IPS DF 19.7 (cell line): ENCODE measurements around the gene FAM47C.
"Not testable (repeated sequence)": the region's sequence is repeated elsewhere in the genome, so short reads cannot be mapped to it uniquely, and the experiment has no call there.

Experiments used
- DNase-seq: peaks from one replicate; pipeline ENCODE4 v3.0.0-alpha.2; 2013; ENCODE audit warnings: low read depth, low spot score

The FAM47C gene

DNA sequence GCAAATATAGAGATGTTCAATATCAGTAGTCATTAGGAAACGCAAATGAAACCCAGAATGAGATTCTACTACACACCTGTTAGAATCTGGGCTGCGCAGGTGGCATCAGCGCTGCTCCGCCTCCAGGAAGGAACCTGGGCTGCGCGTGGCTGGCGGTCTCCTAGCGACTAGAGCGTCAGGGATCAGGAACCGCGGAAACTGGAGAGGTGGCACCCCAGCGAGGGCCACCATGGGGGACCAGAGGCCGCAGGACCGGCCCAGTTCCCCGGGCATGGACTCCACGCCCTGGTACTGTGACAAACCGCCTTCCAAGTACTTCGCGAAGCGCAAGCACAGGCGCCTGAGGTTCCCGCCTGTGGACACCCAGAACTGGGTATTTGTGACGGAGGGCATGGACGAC is at the start of gene FAM47C:
Gene FAM47C (plus strand): TSS at position 185 of the 400 bp plus-strand sequence. CDS start 45 bp downstream, at position 230.
- DNase-seq: not testable (repeated sequence)

GRCh38 chrX:36961590-36961989 is 46.6 kb upstream of the FAM47C start:
- DNase-seq: no peak

- DNase-seq: no peak
Measured at GRCh38 chrX:36963069-36963808, 44.9 kb upstream of the FAM47C start.

- no peak for DNase-seq
Measured at GRCh38 chrX:36963852-36964251, 44.3 kb upstream of the FAM47C start.

- no peak for DNase-seq
Measured at GRCh38 chrX:36973575-36973974, 34.6 kb upstream of the FAM47C start.

DNA sequence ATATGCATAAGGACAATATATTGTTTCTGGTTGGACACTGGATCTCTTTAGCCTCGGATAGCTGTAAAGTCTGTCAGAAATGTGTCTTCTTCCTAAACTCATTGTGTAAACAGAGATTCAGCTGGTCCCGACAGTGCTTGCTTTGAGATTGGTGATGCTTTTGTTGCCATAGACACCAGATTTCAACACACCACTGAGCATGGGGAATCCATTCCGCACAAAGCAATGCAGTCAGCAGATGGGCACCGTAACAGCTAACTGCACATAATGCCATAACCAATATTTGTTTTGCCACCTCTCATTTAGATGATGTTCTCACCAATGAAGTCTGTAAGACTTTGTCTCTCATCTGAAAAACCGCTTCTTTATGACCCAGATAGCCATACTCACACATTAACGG is 33.3 kb upstream of the FAM47C start:
- DNase-seq: no peak

DNA sequence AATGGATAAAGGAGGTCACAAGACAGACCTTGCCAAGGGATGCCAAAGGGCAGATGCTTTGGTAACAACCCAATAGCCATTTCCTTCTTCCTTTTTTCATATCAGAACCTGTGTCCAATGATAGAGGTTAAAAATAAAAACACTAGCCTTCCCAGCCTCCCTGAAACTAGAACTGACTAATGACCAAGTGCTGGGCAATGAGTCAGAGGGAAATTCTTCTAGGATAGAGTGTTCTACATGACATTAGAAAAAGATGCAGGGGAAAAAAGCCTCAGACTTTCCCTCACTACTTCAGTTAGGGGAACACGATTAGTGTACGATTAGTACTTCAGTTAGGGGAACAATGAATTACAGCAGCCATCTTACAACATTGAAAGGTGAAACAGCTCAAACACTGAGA is 29.3 kb upstream of the FAM47C start:
- no peak for DNase-seq

GRCh38 chrX:36983831-36984230 is 24.3 kb upstream of the FAM47C start:
- no peak for DNase-seq

GRCh38 chrX:36985416-36986209 is 22.6 kb upstream of the FAM47C start:
- not testable (repeated sequence) for DNase-seq

- no peak for DNase-seq
Measured at GRCh38 chrX:36986231-36986630, 21.9 kb upstream of the FAM47C start.

GRCh38 chrX:36987212-36987611 is 21.0 kb upstream of the FAM47C start:
- not testable (repeated sequence) for DNase-seq

GRCh38 chrX:37000140-37000539 is 8.0 kb upstream of the FAM47C start:
- DNase-seq: no peak

GRCh38 chrX:37010496-37010895 is 2.3 kb downstream of the FAM47C start:
- DNase-seq: no peak

DNA sequence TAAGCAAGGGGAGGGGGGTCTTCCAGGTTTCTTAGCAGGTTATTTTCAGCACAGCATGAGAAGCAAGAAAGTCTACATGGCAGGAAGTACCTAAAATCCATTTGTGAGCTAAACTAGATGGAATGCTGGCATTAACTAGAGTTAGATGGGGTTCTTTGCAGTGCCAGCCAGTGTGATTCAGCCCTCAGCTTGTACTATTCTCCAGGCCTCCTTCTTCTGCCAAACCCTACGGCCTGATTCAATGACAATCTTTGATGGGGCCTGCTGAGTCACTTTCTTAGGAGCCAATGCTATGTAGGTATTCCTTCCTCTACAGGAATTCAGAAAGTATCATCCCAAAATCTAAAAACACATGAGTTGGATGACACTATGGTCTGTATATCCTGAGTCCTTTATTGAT is 26.1 kb downstream of the FAM47C start:
- not testable (repeated sequence) for DNase-seq

- not testable (repeated sequence) for DNase-seq
Measured at GRCh38 chrX:37036674-37037220, 28.6 kb downstream of the FAM47C start.

- not testable (repeated sequence) for DNase-seq
Measured at GRCh38 chrX:37038814-37039213, 30.6 kb downstream of the FAM47C start.

DNA sequence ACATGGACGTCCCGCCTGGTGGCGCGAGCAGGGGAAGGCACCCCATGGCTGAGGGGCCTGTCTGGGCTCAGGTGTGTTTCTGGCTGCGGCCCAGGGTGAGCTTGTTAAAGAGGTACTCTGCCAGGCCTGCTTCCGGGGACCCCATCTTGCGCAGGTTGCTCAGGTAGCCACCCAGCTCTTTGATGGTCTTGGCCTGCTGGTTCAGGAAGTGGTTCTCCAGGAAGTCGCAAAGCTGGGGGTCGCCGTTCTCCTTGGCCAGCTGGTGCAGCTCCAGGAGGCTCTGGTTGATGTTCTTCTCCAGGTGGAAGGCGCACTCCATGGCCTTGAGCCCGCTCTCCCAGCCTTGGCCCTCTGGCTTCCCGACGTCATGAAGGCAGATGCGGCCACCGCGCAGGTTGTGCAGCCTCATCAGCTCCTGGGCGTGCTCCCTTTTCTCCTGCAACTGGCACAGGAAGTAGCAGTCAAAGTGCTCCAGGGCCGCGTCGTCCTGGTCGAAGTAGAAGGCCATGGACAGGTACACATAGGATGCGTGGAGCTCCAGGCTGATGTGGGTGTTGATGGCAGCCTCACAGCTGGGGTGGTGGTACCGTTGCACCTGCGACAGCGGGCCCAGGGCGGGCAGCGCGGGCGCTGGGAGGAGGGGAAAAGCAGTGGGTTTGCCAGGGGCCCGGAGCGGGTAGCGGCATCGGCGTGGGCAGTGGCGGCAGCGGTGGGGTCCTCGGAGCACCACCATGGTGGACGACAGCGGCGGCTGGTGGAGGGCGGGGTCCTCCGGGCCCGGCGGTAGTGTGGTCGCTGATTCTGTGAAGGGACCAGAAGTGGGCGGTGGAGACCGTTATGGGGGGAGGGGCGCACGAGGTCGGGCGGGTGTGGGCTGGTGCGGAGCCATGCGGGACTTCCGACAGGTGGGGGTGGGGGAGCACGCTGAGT is 35.1 kb downstream of the FAM47C start:
- DNase-seq: not testable (repeated sequence)

- no peak for DNase-seq
Measured at GRCh38 chrX:37047776-37048175, 39.6 kb downstream of the FAM47C start.

DNA sequence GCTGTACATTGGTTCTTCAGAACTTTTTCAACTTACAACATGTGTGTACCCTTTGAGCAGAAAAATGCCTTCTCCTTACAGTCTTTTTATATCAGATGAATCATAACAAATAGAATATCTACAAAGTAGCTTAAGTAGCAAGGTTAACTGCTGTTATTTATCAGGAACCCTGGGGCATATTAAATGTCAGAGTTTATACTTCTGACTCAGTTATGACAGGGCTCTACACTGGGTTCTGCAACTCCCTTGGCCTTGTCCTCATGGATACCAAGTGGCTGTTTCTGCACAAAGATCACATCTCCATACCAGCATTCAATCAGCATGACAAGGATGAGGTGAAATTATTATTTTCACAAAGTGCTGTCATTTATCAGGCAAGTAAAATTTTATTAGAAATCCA is 49.4 kb downstream of the FAM47C start:
- DNase-seq: not testable (repeated sequence)

DNA sequence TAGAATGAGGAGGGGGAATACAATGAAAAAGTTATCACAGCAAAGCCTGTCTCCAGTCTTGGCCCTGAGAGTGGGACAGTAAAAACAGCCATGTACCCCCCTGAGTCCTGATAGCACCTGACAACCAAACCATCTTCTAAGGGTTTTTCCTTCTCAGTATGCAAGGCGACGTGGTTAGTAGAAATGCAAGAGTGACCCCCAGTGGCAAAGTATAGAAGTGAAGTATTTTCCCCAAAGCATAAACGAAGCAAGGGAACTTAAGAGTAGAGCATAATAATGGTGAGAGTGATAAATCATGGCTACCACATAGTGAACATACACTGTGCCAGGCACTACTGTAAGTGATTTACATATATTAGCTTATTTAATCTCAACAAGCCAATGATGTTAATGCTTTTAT is 52.8 kb downstream of the FAM47C start:
- peak; percentile 15 for DNase-seq
